Neural cell (in vitro differentiated cells): Measurements from ENCODE around the gene PIP4K2C. TPM values are rescaled to one million over a fixed set of nuclear protein-coding genes. Genes with fewer than 3 reads are reported as not detected.

Source experiments
- H2AFZ ChIP-seq: fragments of 200-600, 300-800 bp; sonication (generic), shearing (Covaris generic); 2 replicates; pipeline ENCODE4 v1.6.0; 2014; ENCODE audit warnings: low read depth, mild to moderate bottlenecking, antibody characterized with exemption, low read length, moderate library complexity
- H3F3A ChIP-seq: fragments of 200-600 bp; shearing (Covaris generic); 2 replicates; pipeline ENCODE4 v1.6.1; 2016; ENCODE audit warnings: mild to moderate bottlenecking, moderate library complexity, mixed read lengths, antibody characterized with exemption, low read length; ENCODE audit not compliant: insufficient read depth, poor library complexity, severe bottlenecking
- H3K27ac ChIP-seq: fragments of 200-600, 300-800 bp; sonication (generic), shearing (Covaris generic); 2 replicates; pipeline ENCODE4 v1.5.1; 2014; ENCODE audit warnings: mild to moderate bottlenecking, low read length, moderate library complexity
- H3K27me3 ChIP-seq: fragments of 300-800, 200-600 bp; sonication (generic), shearing (Covaris generic); 2 replicates; pipeline ENCODE4 v1.6.0; 2014; ENCODE audit warnings: mild to moderate bottlenecking, low read depth, low read length, moderate library complexity; ENCODE audit not compliant: insufficient read depth
- H3K36me3 ChIP-seq: fragments of 300-800, 200-600 bp; sonication (generic), shearing (Covaris generic); 2 replicates; pipeline ENCODE4 v1.5.1; 2014; ENCODE audit warnings: mild to moderate bottlenecking, antibody characterized with exemption, low read length, moderate library complexity; ENCODE audit not compliant: insufficient read depth
- H3K4me2 ChIP-seq: fragments of 300-800, 200-600 bp; sonication (generic), shearing (Covaris generic); 2 replicates; pipeline ENCODE4 v1.6.0; 2014; ENCODE audit warnings: mild to moderate bottlenecking, low read length
- H3K4me3 ChIP-seq: fragments of 300-800, 200-600 bp; sonication (generic), shearing (Covaris generic); 2 replicates; pipeline ENCODE4 v1.5.1; 2014; ENCODE audit warnings: mild to moderate bottlenecking, low read length, moderate library complexity
- H3K79me2 ChIP-seq: fragments of 200-600 bp; shearing (Covaris generic); replicated peaks from 2 replicates; pipeline ENCODE4 v1.6.0; 2014; ENCODE audit warnings: mild to moderate bottlenecking, low read length, moderate library complexity; ENCODE audit not compliant: insufficient read depth
- H3K9ac ChIP-seq: fragments of 300-800, 200-600 bp; sonication (generic), shearing (Covaris generic); 2 replicates; pipeline ENCODE4 v1.6.1; 2016; ENCODE audit warnings: mild to moderate bottlenecking, low read length, mixed read lengths
- H3K9me2 ChIP-seq: fragments of 200-600 bp; shearing (Covaris generic); 2 replicates; pipeline ENCODE4 v1.6.1; 2016; ENCODE audit warnings: mild to moderate bottlenecking, low read length, mixed read lengths; ENCODE audit not compliant: insufficient read depth
- H3K9me3 ChIP-seq: fragments of 200-600, 300-800 bp; sonication (generic), shearing (Covaris generic); 2 replicates; pipeline ENCODE4 v1.6.1; 2016; ENCODE audit warnings: mild to moderate bottlenecking, mixed run types, low read length, moderate library complexity, mixed read lengths
- H4K20me1 ChIP-seq: fragments of 200-600 bp; shearing (Covaris generic); 2 replicates; pipeline ENCODE4 v1.6.1; 2016; ENCODE audit warnings: mild to moderate bottlenecking, mixed run types; ENCODE audit not compliant: insufficient read depth
- CTCF ChIP-seq: fragments of 450-650 bp; IDR thresholded peaks from 2 replicates; pipeline ENCODE4 v1.5.1; 2014; ENCODE audit warnings: antibody characterized with exemption, mild to moderate bottlenecking, moderate library complexity; ENCODE audit not compliant: poor library complexity, severe bottlenecking
- EP300 ChIP-seq: fragments of 450-650 bp; conservative IDR thresholded peaks from 2 replicates; pipeline ENCODE4 v1.6.1; 2014; ENCODE audit warnings: antibody characterized with exemption, mild to moderate bottlenecking, moderate library complexity; ENCODE audit not compliant: poor library complexity, severe bottlenecking
- EZH2 ChIP-seq: fragments of 200-600, 300-800 bp; shearing (Covaris generic), sonication (generic); IDR thresholded peaks from 2 replicates; pipeline ENCODE4 v1.6.1; 2014; ENCODE audit warnings: antibody characterized with exemption, low read length, borderline replicate concordance, mild to moderate bottlenecking; ENCODE audit not compliant: insufficient read depth, poor library complexity, severe bottlenecking
- MXI1 ChIP-seq: fragments of 450-650 bp; conservative IDR thresholded peaks from 2 replicates; pipeline ENCODE4 v1.6.1; 2014; ENCODE audit warnings: antibody characterized with exemption, mild to moderate bottlenecking; ENCODE audit not compliant: poor library complexity, severe bottlenecking
- POLR2AphosphoS5 ChIP-seq: IDR thresholded peaks from 2 replicates; pipeline ENCODE4 v1.6.1; 2012
- RAD21 ChIP-seq: fragments of 450-650 bp; conservative IDR thresholded peaks from 2 replicates; pipeline ENCODE4 v1.6.1; 2014; ENCODE audit warnings: antibody characterized with exemption, mild to moderate bottlenecking, moderate library complexity
- SMC3 ChIP-seq: fragments of 450-650 bp; conservative IDR thresholded peaks from 2 replicates; pipeline ENCODE4 v1.6.1; 2014; ENCODE audit warnings: antibody characterized with exemption, mild to moderate bottlenecking, moderate library complexity; ENCODE audit not compliant: poor library complexity
- TAF1 ChIP-seq: IDR thresholded peaks from 2 replicates; pipeline ENCODE4 v1.6.1; 2012; ENCODE audit warnings: low read depth
- polyA plus RNA-seq: library from polyadenylated mRNA; depleted of rRNA; stranded (reverse); fragments of >200 nt; gene quantifications from 2 replicates; pipeline ENCODE4 v1.2.3, GENCODE V29; 2014
- TF ChIP-seq, protein P1 (sequence below): IDR thresholded peaks from 2 replicates; pipeline ENCODE4 v1.6.1; 2012; ENCODE audit warnings: borderline replicate concordance

Gene PIP4K2C
- polyA plus RNA-seq, 1 donor from 2014 or later = 22.1 TPM

GRCh38 chr12:57637364-57637763 lies 46.4 kb downstream of the PIP4K2C start:
- Histone ChIP-seq H3K9me2 (no peaks in the 10 kb centered on the region), H3K4me2 (no peak overlapping the region), H3F3A (peaks cover 3% of the 10 kb centered on the region), H3K4me3 (no peak overlapping the region), H3K79me2 (no peaks in the 10 kb centered on the region), H3K36me3 (no peaks in the 10 kb centered on the region), H3K9me3 (no peaks in the 10 kb centered on the region), H3K9ac (no peak overlapping the region), H2AFZ (no peak overlapping the region), H4K20me1 (no peaks in the 10 kb centered on the region), H3K27ac (no peak overlapping the region), H3K27me3 (peaks cover 6% of the 10 kb centered on the region)
- TF ChIP-seq SMC3 = no peak
- TF ChIP-seq TAF1 = no peak
- TF ChIP-seq, protein P1, sequence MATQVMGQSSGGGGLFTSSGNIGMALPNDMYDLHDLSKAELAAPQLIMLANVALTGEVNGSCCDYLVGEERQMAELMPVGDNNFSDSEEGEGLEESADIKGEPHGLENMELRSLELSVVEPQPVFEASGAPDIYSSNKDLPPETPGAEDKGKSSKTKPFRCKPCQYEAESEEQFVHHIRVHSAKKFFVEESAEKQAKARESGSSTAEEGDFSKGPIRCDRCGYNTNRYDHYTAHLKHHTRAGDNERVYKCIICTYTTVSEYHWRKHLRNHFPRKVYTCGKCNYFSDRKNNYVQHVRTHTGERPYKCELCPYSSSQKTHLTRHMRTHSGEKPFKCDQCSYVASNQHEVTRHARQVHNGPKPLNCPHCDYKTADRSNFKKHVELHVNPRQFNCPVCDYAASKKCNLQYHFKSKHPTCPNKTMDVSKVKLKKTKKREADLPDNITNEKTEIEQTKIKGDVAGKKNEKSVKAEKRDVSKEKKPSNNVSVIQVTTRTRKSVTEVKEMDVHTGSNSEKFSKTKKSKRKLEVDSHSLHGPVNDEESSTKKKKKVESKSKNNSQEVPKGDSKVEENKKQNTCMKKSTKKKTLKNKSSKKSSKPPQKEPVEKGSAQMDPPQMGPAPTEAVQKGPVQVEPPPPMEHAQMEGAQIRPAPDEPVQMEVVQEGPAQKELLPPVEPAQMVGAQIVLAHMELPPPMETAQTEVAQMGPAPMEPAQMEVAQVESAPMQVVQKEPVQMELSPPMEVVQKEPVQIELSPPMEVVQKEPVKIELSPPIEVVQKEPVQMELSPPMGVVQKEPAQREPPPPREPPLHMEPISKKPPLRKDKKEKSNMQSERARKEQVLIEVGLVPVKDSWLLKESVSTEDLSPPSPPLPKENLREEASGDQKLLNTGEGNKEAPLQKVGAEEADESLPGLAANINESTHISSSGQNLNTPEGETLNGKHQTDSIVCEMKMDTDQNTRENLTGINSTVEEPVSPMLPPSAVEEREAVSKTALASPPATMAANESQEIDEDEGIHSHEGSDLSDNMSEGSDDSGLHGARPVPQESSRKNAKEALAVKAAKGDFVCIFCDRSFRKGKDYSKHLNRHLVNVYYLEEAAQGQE = no peak
- TF ChIP-seq RAD21 = no peak
- TF ChIP-seq EP300 = no peak
- TF ChIP-seq EZH2 = no peak

GRCh38 chr12:57638096-57638495 lies 47.1 kb downstream of the PIP4K2C start:
- TF ChIP-seq MXI1 (no peak), RAD21 (no peak), EZH2 (no peak), CTCF (no peak), EP300 (no peak), POLR2AphosphoS5 (no peak), SMC3 (no peak), TAF1 (no peak)
- TF ChIP-seq, protein P1 = no peak
- Histone ChIP-seq H4K20me1 (no peaks in the 10 kb centered on the region), H3K27ac (no peak overlapping the region), H3K9ac (no peak overlapping the region), H3K79me2 (no peaks in the 10 kb centered on the region), H2AFZ (no peak overlapping the region), H3K9me2 (no peaks in the 10 kb centered on the region), H3K9me3 (no peaks in the 10 kb centered on the region), H3F3A (peaks cover 3% of the 10 kb centered on the region), H3K36me3 (no peaks in the 10 kb centered on the region), H3K4me3 (no peak overlapping the region), H3K27me3 (peaks cover 6% of the 10 kb centered on the region), H3K4me2 (no peak overlapping the region)
